Measurements from ENCODE around the gene CCNL2.

CCNL2 gene

GRCh38 chr1:1434824-1435105, 35.6 kb upstream of the CCNL2 start:
- TF ChIP-seq, protein P1, sequence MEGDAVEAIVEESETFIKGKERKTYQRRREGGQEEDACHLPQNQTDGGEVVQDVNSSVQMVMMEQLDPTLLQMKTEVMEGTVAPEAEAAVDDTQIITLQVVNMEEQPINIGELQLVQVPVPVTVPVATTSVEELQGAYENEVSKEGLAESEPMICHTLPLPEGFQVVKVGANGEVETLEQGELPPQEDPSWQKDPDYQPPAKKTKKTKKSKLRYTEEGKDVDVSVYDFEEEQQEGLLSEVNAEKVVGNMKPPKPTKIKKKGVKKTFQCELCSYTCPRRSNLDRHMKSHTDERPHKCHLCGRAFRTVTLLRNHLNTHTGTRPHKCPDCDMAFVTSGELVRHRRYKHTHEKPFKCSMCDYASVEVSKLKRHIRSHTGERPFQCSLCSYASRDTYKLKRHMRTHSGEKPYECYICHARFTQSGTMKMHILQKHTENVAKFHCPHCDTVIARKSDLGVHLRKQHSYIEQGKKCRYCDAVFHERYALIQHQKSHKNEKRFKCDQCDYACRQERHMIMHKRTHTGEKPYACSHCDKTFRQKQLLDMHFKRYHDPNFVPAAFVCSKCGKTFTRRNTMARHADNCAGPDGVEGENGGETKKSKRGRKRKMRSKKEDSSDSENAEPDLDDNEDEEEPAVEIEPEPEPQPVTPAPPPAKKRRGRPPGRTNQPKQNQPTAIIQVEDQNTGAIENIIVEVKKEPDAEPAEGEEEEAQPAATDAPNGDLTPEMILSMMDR (IDR thresholded peaks at IDR 0.05; ENCODE audit: borderline replicate concordance, insufficient read depth, low read depth, low read length): no peak
- no peak overlapping the region for H3K4me3 ChIP-seq (ENCODE audit: low read depth, low read length)

GRCh38 chr1:1434131-1434823, 35.1 kb upstream of the CCNL2 start:
- H3K4me3 ChIP-seq (ENCODE audit: low read depth, low read length): no peak overlapping the region
- TF ChIP-seq, protein P1 (IDR thresholded peaks at IDR 0.05; ENCODE audit: borderline replicate concordance, insufficient read depth, low read depth, low read length): no peak

- TF ChIP-seq, protein P1 (IDR thresholded peaks at IDR 0.05; ENCODE audit: borderline replicate concordance, insufficient read depth, low read depth, low read length): no peak
- H3K4me3 ChIP-seq (ENCODE audit: low read depth, low read length): peak overlapping the region; percentile 10
Measured at GRCh38 chr1:1433804-1434130, 34.6 kb upstream of the CCNL2 start.

DNA sequence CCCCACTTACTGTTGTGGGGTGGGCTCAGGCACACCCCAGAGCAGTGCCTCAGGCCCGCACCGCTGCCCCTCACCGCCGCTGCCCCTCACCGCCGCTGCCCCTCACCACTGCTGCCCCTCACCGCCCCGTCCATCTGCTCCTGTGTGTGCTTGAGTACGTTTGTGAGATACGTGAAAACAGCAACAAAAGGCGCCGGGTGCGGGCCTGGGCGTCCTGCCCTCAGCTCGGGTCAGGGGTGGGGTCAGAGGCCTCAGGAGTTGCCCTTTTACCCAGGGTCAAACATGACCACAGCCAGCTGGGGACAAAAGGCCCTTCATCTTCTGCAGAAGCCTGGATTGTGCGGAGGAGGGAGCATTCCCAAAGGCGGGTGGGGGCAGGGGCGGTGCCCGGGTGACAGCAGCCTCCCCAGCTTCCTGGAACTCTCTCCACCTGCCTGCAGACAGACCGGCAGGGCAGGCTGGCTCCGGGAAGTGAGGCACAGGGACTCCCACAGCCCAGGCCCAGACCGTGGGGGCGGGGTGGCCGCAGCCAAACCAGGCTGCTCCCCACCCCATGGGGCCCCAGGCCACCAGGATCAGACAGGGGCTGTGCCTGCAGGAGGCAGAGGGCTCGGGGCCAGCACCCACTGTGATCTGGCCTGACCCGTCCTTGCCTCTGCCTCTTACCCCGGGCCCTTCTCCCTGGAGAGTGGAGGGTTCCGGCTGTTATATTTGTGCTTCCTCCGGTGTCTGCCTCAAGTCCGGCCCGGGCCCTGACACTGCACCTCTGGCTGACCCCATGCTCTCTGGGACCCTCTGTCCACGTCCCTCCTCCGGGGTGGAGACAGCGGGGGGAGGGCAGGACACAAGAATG, 34.0 kb upstream of the CCNL2 start:
- TF ChIP-seq, protein P1 (IDR thresholded peaks at IDR 0.05; ENCODE audit: borderline replicate concordance, insufficient read depth, low read depth, low read length): no peak
- H3K4me3 ChIP-seq (ENCODE audit: low read depth, low read length): no peak overlapping the region

DNA sequence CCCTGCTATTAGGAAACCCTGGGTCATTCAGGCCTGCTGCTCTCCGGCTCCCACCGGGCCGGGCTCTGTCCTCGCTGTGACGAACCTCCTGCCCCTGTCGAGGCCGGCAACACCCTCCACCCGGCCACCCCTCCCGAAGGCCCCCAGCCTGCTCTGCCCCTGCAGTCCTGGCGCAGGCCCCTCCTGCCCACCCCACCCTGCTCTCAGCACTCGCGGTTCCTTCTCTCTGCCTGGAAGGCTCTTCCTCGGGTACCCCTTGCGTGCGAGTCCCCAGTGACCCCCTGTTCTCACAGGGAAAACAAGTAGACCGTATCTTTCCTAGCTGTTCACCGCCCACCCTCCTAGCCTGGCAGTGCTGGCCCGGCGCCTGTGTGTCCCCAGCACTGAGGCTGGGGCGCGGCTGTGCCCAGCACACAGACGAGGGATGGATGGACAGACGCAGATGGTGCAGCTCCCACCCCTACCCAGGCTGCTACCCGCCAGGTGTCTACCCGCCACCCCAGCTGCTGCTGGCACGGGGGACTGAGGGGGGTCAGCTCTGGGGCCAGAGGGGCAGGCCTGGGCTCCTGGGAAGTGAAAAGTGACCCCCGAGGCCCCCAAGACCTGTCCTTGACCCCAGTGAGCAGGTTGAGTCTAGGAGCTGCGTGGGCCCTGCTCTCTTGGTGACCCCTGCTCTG, 33.3 kb upstream of the CCNL2 start:
- TF ChIP-seq, protein P1 (IDR thresholded peaks at IDR 0.05; ENCODE audit: borderline replicate concordance, insufficient read depth, low read depth, low read length): no peak
- no peak overlapping the region for H3K4me3 ChIP-seq (ENCODE audit: low read depth, low read length)

GRCh38 chr1:1431845-1432273, 32.7 kb upstream of the CCNL2 start:
- no peak overlapping the region for H3K4me3 ChIP-seq (ENCODE audit: low read depth, low read length)
- TF ChIP-seq, protein P1 (IDR thresholded peaks at IDR 0.05; ENCODE audit: borderline replicate concordance, insufficient read depth, low read depth, low read length): no peak
